ENCODE results near the gene FCN3.

Gene FCN3

DNA sequence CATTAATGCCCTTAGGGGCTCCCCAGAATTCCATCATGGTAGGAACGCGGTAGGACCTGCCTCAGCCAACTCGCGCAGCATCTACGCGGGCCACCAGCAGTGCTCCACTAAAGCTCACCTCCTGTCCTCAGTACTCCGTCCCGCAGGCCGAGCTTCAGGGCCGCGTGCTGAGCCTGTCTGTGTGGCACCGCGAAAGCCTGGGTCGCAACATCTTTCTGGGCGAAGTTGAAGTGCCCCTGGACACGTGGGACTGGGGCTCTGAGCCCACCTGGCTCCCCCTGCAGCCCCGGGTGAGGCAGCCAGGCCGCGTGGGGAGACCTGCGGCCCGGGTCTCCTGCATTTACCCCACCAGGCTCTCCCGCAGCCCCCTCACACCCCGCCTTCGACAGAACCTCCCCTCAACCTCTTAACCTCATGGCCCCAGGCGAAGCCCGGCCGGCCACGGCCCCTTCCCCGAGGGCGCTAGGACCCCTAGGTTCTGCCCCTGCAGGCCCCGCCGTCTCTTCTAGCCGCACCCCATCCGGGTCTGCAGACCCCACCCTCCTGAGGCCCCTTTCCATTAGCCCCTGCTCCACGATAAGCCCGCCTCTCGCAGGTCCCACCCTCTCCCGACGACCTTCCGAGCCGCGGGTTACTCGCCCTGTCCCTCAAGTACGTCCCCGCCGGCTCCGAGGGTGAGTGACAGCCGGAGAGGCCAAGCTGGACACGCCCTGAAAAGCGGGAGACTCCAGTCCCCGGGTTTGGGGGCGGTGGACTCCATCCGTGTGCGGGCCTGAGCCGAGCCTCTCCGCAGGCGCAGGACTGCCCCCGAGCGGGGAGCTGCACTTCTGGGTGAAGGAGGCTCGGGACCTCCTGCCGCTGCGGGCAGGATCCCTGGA is 23.7 kb downstream of the FCN3 start:
- TF ChIP-seq, protein P1, sequence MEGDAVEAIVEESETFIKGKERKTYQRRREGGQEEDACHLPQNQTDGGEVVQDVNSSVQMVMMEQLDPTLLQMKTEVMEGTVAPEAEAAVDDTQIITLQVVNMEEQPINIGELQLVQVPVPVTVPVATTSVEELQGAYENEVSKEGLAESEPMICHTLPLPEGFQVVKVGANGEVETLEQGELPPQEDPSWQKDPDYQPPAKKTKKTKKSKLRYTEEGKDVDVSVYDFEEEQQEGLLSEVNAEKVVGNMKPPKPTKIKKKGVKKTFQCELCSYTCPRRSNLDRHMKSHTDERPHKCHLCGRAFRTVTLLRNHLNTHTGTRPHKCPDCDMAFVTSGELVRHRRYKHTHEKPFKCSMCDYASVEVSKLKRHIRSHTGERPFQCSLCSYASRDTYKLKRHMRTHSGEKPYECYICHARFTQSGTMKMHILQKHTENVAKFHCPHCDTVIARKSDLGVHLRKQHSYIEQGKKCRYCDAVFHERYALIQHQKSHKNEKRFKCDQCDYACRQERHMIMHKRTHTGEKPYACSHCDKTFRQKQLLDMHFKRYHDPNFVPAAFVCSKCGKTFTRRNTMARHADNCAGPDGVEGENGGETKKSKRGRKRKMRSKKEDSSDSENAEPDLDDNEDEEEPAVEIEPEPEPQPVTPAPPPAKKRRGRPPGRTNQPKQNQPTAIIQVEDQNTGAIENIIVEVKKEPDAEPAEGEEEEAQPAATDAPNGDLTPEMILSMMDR (IDR thresholded peaks at IDR 0.05; ENCODE audit: control insufficient read depth, extremely low read depth, insufficient read depth), result no peak
- H3K4me3 ChIP-seq (ENCODE audit: low read depth, low read length), result no peak overlapping the region
- no peak for DNase-seq (ENCODE audit: low read depth)

DNA sequence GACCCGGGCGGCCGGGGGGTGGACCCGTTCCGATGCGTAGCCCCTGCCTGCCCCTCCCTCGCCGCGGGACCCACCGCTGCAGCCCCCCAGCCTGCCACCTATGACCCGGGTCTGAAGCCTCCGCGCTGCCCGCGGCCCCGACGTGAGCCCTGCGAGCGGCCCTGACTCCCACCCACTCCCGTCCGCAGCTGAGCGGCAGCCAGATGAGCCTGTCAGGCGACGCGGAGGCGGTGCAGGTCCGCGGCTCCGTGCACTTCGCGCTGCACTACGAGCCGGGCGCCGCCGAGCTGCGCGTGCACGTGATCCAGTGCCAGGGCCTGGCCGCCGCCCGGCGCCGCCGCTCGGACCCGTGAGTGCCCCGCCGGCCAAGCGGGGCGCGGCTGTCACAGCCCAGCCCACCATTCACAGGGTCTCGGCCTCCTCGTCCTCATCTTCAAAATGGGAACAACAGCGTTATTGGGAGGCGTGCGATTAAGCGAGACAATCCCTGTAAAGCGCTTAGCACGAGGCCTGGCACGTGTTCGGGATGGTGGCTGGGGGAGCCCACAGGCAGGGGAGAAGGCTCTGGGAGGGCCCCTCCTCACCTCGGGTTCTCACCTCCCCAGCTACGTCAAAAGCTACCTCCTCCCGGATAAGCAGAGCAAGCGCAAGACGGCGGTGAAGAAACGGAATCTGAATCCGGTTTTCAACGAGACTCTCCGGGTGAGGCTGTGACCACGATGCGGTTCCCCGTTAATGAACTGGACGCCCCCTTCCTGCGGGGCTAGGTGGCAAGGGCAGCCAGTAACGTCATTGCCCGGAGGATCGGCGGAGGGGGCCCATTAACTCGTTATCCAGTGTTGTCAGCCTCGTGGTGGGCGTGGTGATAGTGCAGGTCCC is 24.6 kb downstream of the FCN3 start:
- peak overlapping the region; percentile 62 for H3K4me3 ChIP-seq (ENCODE audit: low read depth, low read length)
- DNase-seq (ENCODE audit: low read depth), result no peak
- TF ChIP-seq, protein P1 (IDR thresholded peaks at IDR 0.05; ENCODE audit: control insufficient read depth, extremely low read depth, insufficient read depth), result no peak

DNA sequence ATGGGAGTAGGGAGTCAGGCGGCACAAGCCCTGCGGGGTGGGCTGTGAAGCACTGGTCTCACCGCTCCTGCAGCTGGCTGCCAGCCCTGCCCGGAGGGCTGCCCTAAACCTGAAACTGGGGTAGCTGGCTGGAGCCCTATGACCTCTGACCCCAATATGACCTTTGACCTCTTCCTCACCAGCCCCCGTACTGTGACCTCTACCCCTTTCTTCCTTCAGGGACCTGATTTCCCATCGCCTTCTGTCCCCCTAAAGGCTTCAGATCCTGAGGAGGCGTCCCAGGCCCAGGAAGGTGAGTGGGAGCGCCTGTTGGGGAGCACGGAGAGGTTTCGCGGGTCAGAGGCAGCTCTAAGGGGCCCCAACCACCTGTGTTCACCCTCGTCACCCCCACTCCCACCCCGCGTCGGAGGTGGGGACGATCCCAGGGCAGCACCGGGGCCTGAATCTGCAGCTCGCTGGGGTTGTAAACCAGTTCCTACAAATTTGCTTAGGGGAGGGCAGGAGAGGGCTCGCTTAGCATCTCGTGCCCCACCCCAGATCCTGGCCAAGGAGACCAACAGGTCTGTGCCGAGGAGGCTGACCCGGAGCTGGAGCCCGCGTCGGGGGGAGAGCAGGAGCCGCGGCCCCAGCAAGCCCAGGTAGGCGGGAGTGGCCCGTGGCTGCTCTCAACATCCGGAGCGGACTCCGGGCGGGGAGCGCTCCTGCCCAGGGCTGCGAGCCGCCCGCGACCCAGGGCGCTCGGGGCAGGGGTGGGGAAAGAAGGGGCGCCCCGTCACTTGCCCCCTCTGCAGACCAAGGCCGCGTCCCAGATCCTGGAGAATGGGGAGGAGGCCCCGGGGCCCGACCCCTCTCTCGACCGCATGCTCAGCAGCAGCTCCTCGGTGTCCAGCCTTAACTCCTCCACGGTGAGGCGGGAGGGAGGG is 25.5 kb downstream of the FCN3 start:
- peak overlapping the region; percentile 62 for H3K4me3 ChIP-seq (ENCODE audit: low read depth, low read length)
- DNase-seq (ENCODE audit: low read depth), result peak; percentile 70
- TF ChIP-seq, protein P1 (IDR thresholded peaks at IDR 0.05; ENCODE audit: control insufficient read depth, extremely low read depth, insufficient read depth), result no peak

DNA sequence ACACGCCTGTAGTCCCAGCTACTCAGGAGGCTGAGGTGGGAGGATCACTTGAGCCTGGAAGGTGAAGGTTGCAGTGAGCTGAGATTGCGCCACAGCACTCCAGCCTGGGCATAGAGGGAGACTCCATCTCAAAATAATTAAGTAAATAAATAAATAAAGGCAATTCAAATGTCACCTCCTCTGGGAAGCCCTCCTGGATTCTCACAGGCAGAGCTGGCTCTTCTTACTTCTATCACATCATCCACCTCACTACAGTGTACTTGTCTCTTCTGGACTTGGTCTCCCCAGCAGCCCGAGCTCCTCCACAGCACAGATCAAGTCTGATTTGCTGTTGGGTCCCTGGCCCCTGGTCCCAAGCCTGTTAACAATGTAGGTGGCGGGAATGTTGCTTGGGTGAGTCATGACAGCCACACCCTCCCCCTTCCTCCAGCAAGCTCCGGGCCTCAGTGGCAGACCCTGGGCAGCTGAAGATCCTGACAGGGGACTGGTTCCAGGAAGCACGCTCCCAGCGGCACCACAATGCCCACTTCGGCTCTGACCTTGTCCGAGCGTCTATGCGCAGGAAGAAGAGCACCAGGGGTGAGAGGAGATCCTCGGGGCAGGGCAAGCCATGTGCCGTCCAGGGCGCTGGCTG is 27.5 kb downstream of the FCN3 start:
- TF ChIP-seq, protein P1 (IDR thresholded peaks at IDR 0.05; ENCODE audit: control insufficient read depth, extremely low read depth, insufficient read depth), result no peak
- no peak for DNase-seq (ENCODE audit: low read depth)
- H3K4me3 ChIP-seq (ENCODE audit: low read depth, low read length), result no peak overlapping the region

DNA sequence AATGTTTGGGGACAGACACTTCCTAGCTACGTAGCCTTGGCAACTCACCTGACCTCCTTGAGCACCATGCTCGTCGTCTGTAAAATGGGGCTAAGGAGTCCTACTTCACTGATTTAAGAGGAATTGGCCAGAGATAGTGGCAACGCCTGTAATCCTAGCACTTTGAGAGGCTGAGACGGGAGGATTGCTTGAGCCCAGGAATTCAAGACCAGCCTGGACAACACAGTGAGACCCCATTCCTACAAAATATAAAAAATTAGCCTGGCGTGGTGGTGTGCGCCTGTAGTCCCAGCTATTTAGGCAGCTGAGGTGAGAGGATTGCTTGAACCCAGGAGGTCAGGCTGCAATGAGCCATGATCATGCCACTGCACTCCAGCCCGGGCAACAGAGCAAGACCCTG is 28.3 kb downstream of the FCN3 start:
- no peak overlapping the region for H3K4me3 ChIP-seq (ENCODE audit: low read depth, low read length)
- TF ChIP-seq, protein P1 (IDR thresholded peaks at IDR 0.05; ENCODE audit: control insufficient read depth, extremely low read depth, insufficient read depth), result no peak
- no peak for DNase-seq (ENCODE audit: low read depth)

DNA sequence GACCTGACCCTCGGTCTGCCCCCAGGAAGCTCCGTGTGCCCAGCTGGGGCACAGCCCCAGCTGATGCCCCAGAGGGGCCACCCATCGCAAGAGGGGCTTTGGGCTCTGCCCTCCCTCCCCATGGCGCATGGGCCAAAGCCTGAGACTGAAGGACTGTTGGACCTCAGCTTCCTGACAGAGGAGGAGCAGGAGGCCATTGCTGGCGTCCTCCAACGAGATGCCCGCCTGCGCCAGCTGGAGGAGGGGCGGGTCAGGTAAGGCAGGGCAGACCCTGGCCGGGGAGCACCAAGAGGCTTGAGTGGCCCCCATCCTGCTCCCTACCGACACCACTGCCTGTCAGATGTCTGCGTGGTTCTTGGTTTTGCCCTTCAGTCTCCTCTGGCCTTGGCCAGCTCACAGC is 29.4 kb downstream of the FCN3 start:
- DNase-seq (ENCODE audit: low read depth), result no peak
- TF ChIP-seq, protein P1 (IDR thresholded peaks at IDR 0.05; ENCODE audit: control insufficient read depth, extremely low read depth, insufficient read depth), result no peak
- no peak overlapping the region for H3K4me3 ChIP-seq (ENCODE audit: low read depth, low read length)
